A673 (cell line): ENCODE measurements around the gene ARL11. TPM values are rescaled to one million over a fixed set of nuclear protein-coding genes. Genes with fewer than 3 reads are reported as not detected.

Experiments
- BruUV-seq: library from RNA; stranded (reverse); fragments of 400-500 nt; replicated peaks from 2 replicates; lab custom pipeline; 2021; lab: Mats Ljungman, UMichigan
- CTCF ChIA-PET: fragments of 300-600 bp; sonication (Branson Sonifier 250); formaldehyde crosslinking; loops from one replicate; lab custom pipeline; 2022; ENCODE audit warnings: antibody characterized with exemption; lab: Charles Lee
- POLR2A ChIA-PET: fragments of 300-600 bp; sonication (Branson Sonifier 250); formaldehyde crosslinking; loops from one replicate; lab custom pipeline; 2022; ENCODE audit warnings: antibody characterized with exemption; ENCODE audit not compliant: low non-redundant PET; lab: Charles Lee
- DNase-seq: peaks from one replicate; pipeline ENCODE4 v3.0.0-alpha.2; 2015; ENCODE audit warnings: low spot score
- H3K27ac ChIP-seq: fragments of 200-600 bp; sonication (generic); 2 replicates; pipeline ENCODE4 v1.5.1; 2016; ENCODE audit warnings: mixed run types, low read depth, mild to moderate bottlenecking, mixed read lengths, antibody characterized with exemption, low read length; ENCODE audit not compliant: poor library complexity, severe bottlenecking
- H3K27me3 ChIP-seq: fragments of 200-600 bp; sonication (generic); replicated peaks from 2 replicates; pipeline ENCODE4 v1.6.1; 2017; ENCODE audit warnings: mixed run types, low read depth, mild to moderate bottlenecking, mixed read lengths, antibody characterized with exemption, low read length; ENCODE audit not compliant: insufficient read depth, poor library complexity
- H3K36me3 ChIP-seq: fragments of 200-600 bp; sonication (generic); 2 replicates; pipeline ENCODE4 v1.6.1; 2016; ENCODE audit warnings: mixed run types, mild to moderate bottlenecking, mixed read lengths, antibody characterized with exemption, low read length; ENCODE audit not compliant: insufficient read depth, poor library complexity, severe bottlenecking
- H3K4me1 ChIP-seq: fragments of 200-600 bp; sonication (generic); 2 replicates; pipeline ENCODE4 v1.6.1; 2017; ENCODE audit warnings: mixed run types, mild to moderate bottlenecking, mixed read lengths, antibody characterized with exemption, low read length; ENCODE audit not compliant: insufficient read depth, poor library complexity, severe bottlenecking
- H3K4me3 ChIP-seq: fragments of 200-600 bp; sonication (generic); 2 replicates; pipeline ENCODE4 v1.5.1; 2016; ENCODE audit warnings: low read depth, mixed run types, mild to moderate bottlenecking, mixed read lengths, low read length; ENCODE audit not compliant: poor library complexity, severe bottlenecking
- H3K9me3 ChIP-seq: fragments of 200-600 bp; sonication (generic); 2 replicates; pipeline ENCODE4 v1.6.1; 2016; ENCODE audit warnings: mixed run types, low read depth, mild to moderate bottlenecking, mixed read lengths, antibody characterized with exemption, low read length; ENCODE audit not compliant: poor library complexity, severe bottlenecking
- EZH2 ChIP-seq: fragments of 200-600 bp; sonication (generic); IDR thresholded peaks from 2 replicates; pipeline ENCODE4 v1.6.1; 2017; ENCODE audit warnings: borderline replicate concordance, low read depth, mild to moderate bottlenecking, mixed read lengths, antibody characterized with exemption, low read length; ENCODE audit not compliant: poor library complexity, severe bottlenecking
- intact Hi-C: fragments of 100-400 bp; cut with micrococcal nuclease; formaldehyde crosslinking; loops from one replicate; pipeline ENCODE4 v1.10.0; 2022; ENCODE audit not compliant: unreplicated experiment
- total RNA-seq: library from RNA; stranded (reverse); gene quantifications from 2 replicates; pipeline ENCODE4 v1.2.3, GENCODE V29; 2021
- TF ChIP-seq, protein P1 (sequence below): fragments of 300-800, 200-600 bp; sonication (generic); conservative IDR thresholded peaks from 2 replicates; pipeline ENCODE4 v1.5.1; 2017; ENCODE audit warnings: low read depth, mild to moderate bottlenecking, antibody characterized with exemption, low read length, moderate library complexity, mixed read lengths

ARL11 gene
- total RNA-seq, 1 experiment from 2014 or later: not detected

DNA sequence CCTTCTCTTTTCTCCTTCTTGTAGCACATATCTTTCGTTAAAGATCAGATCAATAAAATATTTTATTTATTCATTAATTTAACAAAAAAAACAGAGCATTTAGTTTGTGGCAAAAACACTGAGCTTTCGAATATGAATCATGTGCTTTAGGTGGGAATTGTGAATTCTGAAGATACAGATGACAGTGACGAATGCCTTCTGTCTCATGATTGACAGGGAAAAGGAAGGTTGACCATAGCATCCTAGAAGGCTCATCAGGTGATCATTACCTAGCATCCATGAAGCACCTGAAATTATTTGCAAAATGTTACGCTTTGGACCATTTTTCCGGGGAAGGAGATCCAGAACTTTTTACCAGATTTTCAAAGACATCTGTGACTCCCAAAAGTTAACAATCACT lies 3.8 kb downstream of the ARL11 start:
- TF ChIP-seq EZH2: no peak
- TF ChIP-seq, protein P1, sequence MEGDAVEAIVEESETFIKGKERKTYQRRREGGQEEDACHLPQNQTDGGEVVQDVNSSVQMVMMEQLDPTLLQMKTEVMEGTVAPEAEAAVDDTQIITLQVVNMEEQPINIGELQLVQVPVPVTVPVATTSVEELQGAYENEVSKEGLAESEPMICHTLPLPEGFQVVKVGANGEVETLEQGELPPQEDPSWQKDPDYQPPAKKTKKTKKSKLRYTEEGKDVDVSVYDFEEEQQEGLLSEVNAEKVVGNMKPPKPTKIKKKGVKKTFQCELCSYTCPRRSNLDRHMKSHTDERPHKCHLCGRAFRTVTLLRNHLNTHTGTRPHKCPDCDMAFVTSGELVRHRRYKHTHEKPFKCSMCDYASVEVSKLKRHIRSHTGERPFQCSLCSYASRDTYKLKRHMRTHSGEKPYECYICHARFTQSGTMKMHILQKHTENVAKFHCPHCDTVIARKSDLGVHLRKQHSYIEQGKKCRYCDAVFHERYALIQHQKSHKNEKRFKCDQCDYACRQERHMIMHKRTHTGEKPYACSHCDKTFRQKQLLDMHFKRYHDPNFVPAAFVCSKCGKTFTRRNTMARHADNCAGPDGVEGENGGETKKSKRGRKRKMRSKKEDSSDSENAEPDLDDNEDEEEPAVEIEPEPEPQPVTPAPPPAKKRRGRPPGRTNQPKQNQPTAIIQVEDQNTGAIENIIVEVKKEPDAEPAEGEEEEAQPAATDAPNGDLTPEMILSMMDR: no peak
- H3K27me3 ChIP-seq: no peaks in the 10 kb centered on the region
- H3K4me3 ChIP-seq: no peak overlapping the region
- intact Hi-C loops: no loop called here
- H3K36me3 ChIP-seq: no peaks in the 10 kb centered on the region
- POLR2A ChIA-PET: no interaction called here
- H3K9me3 ChIP-seq: no peaks in the 10 kb centered on the region
- no peak overlapping the region for H3K27ac ChIP-seq
- DNase-seq: no peak
- no peaks in the 10 kb centered on the region for H3K4me1 ChIP-seq
- CTCF ChIA-PET: no interaction called here
- no TSS peak for BruUV-seq

DNA sequence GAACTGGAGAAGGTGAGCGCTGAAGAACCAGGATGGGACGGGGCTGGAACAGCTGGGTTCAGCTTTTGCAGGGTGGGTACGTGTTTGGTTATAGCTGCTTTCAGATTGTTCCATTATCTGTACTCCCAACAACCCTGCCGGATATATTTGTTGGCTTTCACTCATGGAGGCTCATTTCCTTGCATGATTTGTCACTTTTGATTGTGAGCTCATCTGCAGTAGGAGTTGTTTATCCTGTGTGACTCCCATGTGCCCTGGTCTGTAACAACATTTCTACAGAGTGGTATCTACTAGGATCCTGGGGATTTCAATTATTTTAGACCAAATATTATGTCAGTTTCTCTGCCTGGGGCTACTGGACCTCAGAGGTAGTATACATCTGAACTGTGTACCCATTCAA lies 5.4 kb downstream of the ARL11 start:
- intact Hi-C loops: no loop called here
- no peak for DNase-seq
- ChIA-PET POLR2A (no interaction called here), CTCF (no interaction called here)
- Histone ChIP-seq H3K36me3 (no peaks in the 10 kb centered on the region), H3K9me3 (no peaks in the 10 kb centered on the region), H3K4me1 (no peaks in the 10 kb centered on the region), H3K27ac (no peak overlapping the region), H3K4me3 (no peak overlapping the region), H3K27me3 (no peaks in the 10 kb centered on the region)
- BruUV-seq: no TSS peak
- no peak for TF ChIP-seq EZH2
- TF ChIP-seq, protein P1: no peak

DNA sequence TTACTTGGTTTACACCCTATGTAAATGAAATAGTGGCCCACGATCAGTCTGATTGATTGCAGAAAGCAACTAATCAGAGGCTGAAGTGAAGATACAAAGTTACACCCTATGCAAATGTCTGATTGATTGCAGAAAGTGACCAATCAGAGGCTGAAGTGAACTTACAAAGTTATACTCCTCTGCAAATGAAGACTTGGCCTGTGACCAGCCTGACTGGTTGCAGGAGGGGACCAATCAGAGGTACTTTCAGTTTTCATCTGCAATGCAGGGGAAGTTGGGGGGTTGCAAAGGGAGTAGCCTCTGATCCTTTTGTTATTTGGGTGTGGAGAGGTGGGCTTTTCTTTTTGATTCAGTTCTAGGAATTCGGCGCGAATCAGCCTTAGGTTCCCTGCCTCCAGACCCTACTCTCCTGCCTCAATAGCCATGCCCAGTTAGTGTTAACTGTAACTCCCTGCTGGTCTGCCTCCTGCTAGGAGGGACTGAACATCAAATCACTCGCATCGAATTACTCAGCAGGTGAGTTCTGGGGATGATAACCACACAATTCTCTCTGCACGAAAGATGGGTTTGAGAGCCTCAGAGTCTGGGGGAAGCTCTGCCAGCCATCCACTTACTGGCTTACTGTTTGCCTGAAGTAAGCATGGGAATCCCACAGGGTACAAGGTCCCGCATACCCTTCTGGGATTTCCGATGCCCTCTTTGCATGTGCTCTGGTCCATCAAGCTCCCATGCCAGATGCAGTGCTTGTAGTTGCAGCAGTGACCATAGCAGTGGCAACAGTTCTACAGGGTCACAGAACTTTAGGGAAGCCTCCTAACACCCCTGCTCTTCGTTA lies 7.5 kb downstream of the ARL11 start:
- intact Hi-C loops: no loop called here
- no TSS peak for BruUV-seq
- no peak for TF ChIP-seq EZH2
- TF ChIP-seq, protein P1: no peak
- Histone ChIP-seq H3K36me3 (no peaks in the 10 kb centered on the region), H3K9me3 (no peaks in the 10 kb centered on the region), H3K4me1 (no peaks in the 10 kb centered on the region), H3K27me3 (no peaks in the 10 kb centered on the region), H3K27ac (no peak overlapping the region), H3K4me3 (no peak overlapping the region)
- DNase-seq: no peak
- ChIA-PET CTCF (no interaction called here), POLR2A (no interaction called here)
